ENCODE results near the gene CNTNAP5.

CNTNAP5 gene

DNA sequence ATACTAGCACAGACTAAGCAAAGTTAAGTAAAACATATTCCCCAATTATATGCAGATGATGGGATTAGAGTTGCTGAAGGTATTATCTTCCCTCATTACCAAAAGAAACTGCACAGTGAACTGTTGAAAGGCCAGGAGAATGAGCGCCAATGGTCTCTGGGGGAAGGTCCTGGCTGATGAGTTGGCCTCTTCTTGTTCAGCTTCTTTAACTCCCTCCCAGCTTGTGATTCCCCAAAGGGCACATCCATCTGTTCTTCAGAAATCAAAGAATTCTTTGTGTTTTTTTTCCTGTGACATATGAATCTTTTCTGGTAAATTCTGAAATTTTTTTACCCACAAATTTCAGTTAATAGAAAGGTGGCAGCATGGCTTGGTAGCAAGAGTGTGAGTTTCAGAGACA, 667.6 kb downstream of the CNTNAP5 start:
- DNase-seq (ENCODE audit: low read depth): no peak
- TF ChIP-seq, protein P1, sequence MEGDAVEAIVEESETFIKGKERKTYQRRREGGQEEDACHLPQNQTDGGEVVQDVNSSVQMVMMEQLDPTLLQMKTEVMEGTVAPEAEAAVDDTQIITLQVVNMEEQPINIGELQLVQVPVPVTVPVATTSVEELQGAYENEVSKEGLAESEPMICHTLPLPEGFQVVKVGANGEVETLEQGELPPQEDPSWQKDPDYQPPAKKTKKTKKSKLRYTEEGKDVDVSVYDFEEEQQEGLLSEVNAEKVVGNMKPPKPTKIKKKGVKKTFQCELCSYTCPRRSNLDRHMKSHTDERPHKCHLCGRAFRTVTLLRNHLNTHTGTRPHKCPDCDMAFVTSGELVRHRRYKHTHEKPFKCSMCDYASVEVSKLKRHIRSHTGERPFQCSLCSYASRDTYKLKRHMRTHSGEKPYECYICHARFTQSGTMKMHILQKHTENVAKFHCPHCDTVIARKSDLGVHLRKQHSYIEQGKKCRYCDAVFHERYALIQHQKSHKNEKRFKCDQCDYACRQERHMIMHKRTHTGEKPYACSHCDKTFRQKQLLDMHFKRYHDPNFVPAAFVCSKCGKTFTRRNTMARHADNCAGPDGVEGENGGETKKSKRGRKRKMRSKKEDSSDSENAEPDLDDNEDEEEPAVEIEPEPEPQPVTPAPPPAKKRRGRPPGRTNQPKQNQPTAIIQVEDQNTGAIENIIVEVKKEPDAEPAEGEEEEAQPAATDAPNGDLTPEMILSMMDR (IDR thresholded peaks at IDR 0.05; ENCODE audit: low read depth, low read length): no peak
- TF ChIP-seq POLR2A (IDR thresholded peaks at IDR 0.05; ENCODE audit: extremely low read depth, insufficient read length): no peak
- no peak for TF ChIP-seq MYC (IDR thresholded peaks at IDR 0.05; ENCODE audit: low read depth, low read length)
- TF ChIP-seq, protein P2, sequence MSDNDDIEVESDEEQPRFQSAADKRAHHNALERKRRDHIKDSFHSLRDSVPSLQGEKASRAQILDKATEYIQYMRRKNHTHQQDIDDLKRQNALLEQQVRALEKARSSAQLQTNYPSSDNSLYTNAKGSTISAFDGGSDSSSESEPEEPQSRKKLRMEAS (IDR thresholded peaks at IDR 0.05; ENCODE audit: low read depth, low read length): no peak

DNA sequence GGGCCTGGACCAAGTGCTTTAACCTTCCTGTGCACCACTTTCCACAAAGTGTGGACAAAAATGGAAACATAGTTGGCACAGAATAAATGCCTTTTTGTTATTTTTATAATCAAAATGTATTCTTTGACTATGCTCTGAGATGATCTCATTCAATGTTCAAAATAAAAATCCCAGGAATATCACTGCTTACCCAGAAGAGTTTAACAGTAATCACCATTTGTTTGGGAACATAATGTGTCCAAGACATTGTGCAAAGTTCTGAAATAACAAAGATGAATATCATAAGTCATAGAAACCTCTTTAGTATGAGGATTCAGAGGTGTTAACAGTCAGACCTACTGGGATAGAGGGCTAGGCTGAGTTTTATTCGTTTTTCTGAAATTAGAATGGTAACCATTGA, 668.1 kb downstream of the CNTNAP5 start:
- H3K4me3 ChIP-seq (ENCODE audit: low read depth, low read length): no peak overlapping the region
- TF ChIP-seq, protein P1 (IDR thresholded peaks at IDR 0.05; ENCODE audit: low read depth, low read length): no peak
- no peak for TF ChIP-seq POLR2A (IDR thresholded peaks at IDR 0.05; ENCODE audit: extremely low read depth, insufficient read length)
- TF ChIP-seq, protein P2 (IDR thresholded peaks at IDR 0.05; ENCODE audit: low read depth, low read length): no peak
- no peak for TF ChIP-seq MYC (IDR thresholded peaks at IDR 0.05; ENCODE audit: low read depth, low read length)
- no peak for DNase-seq (ENCODE audit: low read depth)

More for the DNA sequence above, 667.6 kb downstream of the CNTNAP5 start:
- no peak overlapping the region for H3K4me3 ChIP-seq (ENCODE audit: low read depth, low read length)

DNA sequence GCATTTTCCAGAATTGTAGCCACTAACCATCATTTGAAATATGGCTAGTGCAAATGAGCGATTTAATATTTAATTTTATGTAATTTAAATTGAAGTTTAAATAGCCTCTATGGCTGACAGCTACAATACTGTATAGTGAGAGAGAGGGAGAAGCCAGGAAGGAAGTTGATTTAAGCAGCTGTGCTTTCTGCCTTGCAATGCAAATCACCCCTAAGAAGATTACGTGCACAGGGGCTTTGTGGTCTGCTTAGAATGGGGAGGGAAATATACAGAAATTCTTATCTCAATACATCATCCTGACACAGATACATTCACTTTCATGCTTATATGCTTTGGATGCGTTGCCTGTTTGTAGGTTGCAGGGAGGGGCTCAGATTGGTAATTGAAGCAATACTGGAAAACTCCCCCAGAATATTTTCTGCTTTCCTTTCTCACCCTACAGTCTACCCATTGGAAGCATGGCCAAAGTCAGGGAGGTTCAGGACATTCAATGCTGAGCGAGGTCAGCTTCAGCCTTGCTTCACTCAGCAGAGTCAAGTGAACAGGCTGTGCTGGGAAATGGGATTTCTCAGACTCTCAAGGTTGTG, 674.0 kb downstream of the CNTNAP5 start:
- DNase-seq (ENCODE audit: low read depth): no peak
- TF ChIP-seq, protein P1 (IDR thresholded peaks at IDR 0.05; ENCODE audit: low read depth, low read length): no peak
- TF ChIP-seq, protein P2 (IDR thresholded peaks at IDR 0.05; ENCODE audit: low read depth, low read length): no peak
- TF ChIP-seq MYC (IDR thresholded peaks at IDR 0.05; ENCODE audit: low read depth, low read length): no peak
- no peak for TF ChIP-seq POLR2A (IDR thresholded peaks at IDR 0.05; ENCODE audit: extremely low read depth, insufficient read length)
- H3K4me3 ChIP-seq (ENCODE audit: low read depth, low read length): no peak overlapping the region

DNA sequence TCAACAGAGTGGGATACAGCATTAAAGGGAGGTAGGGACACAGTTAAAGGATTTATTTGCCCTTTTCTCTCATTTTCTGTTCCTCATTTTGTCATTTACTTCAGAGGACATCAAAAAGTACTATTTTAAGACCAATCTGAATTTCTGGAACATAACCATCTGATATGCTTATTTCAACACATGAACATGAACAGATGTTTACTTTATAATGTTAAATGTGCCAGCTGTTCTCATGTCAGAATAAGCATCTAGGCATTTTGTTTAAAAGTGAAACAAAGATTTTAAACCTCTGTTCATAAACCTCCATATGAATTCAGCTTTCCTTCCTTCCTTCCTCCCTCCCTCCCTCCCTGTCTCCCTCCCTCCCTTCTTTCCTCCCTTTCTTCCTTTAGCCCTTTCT, 677.7 kb downstream of the CNTNAP5 start:
- TF ChIP-seq MYC (IDR thresholded peaks at IDR 0.05; ENCODE audit: low read depth, low read length): no peak
- TF ChIP-seq, protein P2 (IDR thresholded peaks at IDR 0.05; ENCODE audit: low read depth, low read length): no peak
- TF ChIP-seq POLR2A (IDR thresholded peaks at IDR 0.05; ENCODE audit: extremely low read depth, insufficient read length): no peak
- TF ChIP-seq, protein P1 (IDR thresholded peaks at IDR 0.05; ENCODE audit: low read depth, low read length): no peak
- H3K4me3 ChIP-seq (ENCODE audit: low read depth, low read length): no peak overlapping the region
- no peak for DNase-seq (ENCODE audit: low read depth)

DNA sequence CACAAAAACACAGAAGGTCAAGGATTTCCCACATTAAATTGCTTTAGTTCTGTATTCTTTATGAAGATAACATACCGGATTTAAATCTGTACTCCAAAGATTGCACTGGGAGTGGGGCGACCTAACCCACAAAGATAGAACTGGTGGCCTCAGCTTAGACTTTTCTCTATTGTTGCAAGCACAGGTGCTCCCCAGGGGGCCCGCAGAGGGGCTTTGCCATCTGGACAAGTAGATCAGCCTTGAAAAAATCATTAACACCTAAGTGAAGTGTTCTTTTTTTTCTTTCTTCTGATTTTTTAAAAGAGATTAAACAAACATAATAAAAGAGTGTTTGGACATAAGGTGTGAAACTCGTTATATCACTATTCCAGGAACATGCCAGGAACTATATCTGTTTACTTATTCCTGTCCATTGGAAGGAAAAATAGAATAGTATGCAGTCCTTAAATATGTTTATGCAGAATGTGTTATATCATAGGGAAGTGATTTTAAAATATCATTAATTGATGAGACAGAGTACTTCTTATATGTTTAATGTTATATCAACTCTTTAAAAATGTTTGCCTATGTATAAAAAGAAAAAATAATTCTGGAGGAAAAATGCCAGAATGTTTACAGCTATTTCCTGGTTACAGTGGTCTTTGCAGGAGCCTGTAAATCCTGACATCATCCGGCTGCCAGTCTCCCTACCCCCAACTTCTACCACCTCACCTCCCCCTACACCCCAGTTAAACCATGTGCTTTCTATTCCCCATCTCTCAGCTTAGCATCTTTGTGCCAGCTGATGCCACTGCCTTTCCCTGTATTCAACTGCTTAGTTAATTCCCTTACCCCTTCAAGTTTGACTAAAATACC, 679.2 kb downstream of the CNTNAP5 start:
- TF ChIP-seq MYC (IDR thresholded peaks at IDR 0.05; ENCODE audit: low read depth, low read length): no peak
- TF ChIP-seq, protein P1 (IDR thresholded peaks at IDR 0.05; ENCODE audit: low read depth, low read length): no peak
- no peak for TF ChIP-seq POLR2A (IDR thresholded peaks at IDR 0.05; ENCODE audit: extremely low read depth, insufficient read length)
- TF ChIP-seq, protein P2 (IDR thresholded peaks at IDR 0.05; ENCODE audit: low read depth, low read length): no peak
- DNase-seq (ENCODE audit: low read depth): no peak
- H3K4me3 ChIP-seq (ENCODE audit: low read depth, low read length): no peak overlapping the region
